Stimulated activated CD8-positive, alpha-beta memory T cell treated with anti-CD3 and anti-CD28 coated beads, Interleukin-7, amount 100 ng/mL, for 24 hours (primary cell): ENCODE results near the gene C3orf20.

Source experiments
- DNase-seq: peaks from one replicate; pipeline ENCODE4 v3.0.0-alpha.2; 2020; ENCODE audit warnings: low read depth

The C3orf20 gene

DNA sequence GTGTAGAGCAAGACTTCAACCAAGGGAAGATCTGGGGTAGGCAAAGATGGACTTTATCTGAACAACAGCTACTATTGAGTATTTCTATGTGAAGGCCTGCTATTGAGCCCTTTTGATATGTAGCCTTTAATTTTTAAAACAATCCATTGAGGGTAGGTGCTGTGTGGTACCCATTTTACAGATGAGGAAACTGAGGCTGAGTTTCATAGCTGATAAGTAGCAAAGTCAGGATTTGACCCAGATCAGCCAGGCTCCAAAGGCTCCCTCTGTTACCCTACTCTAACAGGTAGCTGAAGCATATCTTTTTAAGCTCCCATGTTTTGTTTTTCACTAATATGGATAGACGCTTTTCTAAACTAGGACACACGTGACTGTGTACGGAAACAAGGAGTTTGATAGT, 141.4 kb downstream of the C3orf20 start:
- DNase-seq: no peak

DNA sequence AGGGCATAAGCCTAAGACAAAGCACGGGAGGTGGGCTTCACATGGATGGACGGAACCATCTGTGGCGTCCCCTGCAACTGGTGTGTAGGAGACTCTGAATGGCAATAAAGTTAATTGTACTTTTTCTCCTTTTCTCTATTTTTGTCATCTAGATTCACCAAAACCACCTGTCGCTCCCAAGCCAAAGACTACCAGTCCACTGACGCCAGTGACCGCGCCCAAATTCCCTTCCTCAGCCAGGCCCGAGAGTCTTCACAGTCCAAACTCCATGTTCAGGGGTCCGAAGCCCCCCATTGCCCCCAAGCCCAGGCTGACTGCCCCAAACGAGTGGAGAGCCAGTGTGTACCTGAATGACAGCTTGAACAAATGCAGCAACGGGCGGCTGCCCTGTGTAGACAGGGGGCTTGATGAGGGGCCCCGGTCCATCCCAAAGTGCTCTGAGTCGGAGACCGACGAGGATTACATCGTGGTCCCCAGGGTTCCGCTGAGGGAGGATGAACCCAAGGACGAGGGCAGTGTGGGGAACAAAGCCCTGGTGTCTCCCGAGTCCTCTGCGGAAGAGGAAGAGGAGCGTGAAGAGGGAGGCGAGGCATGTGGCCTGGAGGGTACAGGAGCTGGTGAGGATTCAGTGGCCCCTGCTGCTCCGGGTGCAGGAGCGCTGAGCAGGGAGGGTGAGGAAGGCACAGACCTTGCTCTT, 144.0 kb downstream of the C3orf20 start, which contains the start of gene FGD5:
TSS of gene FGD5 (plus strand) at position 159 of the 697 bp plus-strand sequence. CDS start at position 269, 110 bp downstream.
- no peak for DNase-seq

GRCh38 chr3:14819671-14820070, 144.7 kb downstream of the C3orf20 start:
- no peak for DNase-seq

DNA sequence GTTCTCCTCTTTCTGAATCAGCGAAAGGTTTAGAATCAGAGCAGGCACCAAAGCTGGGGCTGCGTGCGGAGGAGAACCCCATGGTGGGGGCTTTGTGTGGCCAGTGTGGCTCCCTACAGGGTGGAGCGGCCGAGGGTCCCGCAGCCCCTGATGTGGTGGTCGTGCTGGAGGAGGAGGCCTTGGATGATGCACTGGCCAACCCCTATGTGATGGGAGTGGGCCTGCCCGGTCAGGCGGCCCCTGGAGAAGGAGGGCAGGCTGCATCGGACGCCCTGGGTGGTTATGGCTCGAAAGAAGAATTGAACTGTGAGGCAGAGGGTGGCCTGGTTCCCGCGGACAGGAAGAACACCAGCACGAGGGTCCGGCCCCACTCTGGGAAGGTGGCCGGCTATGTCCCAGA, 145.2 kb downstream of the C3orf20 start:
- no peak for DNase-seq

DNA sequence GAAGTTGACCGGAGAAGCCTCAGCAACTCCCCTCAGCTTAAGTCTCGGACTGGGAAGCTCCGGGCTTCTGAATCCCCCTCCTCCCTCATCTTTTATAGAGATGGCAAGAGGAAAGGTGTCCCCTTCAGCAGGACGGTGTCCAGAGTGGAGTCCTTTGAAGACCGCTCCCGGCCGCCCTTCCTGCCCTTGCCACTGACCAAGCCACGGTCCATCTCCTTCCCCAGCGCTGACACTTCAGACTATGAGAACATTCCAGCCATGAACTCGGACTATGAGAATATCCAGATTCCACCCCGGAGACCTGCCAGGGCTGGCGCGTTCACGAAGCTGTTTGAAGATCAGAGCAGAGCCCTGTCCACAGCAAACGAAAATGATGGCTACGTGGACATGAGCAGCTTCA, 146.2 kb downstream of the C3orf20 start:
- no peak for DNase-seq

- DNase-seq: no peak
These were observed 147.2 kb downstream of the C3orf20 start for GRCh38 chr3:14822134-14822533.
